ENCODE measurements around the gene CACYBP. TPM values are rescaled to one million over a fixed set of nuclear protein-coding genes. Genes with fewer than 3 reads are reported as not detected.

The CACYBP gene
- total and polyA plus RNA-seq, 2 of the 8 experiments (the other 6 are each of a cell fraction or from before 2014, with no cell fraction given): 28.3 to 247 TPM

Small RNA genes lying within 50 kb of the gene (small RNA-seq; reads per million reads assigned to genes)
- gene RF00019 (ENCODE audit: insufficient read depth) (not detected), gene RNU6-307P (ENCODE audit: insufficient read depth) (not detected)

Other genes starting within 250 kb of the CACYBP start
- gene MRPS14, start 23.5 kb downstream of the CACYBP start, total RNA-seq (2021; fragmentation: NEBNext Ultra II Directional; extraction: Animal tissue kit (Norgen Biotek cat#: 25700)): 38.7 and 40.5 TPM in 2 replicates
- gene MRPS14, start 23.5 kb downstream of the CACYBP start, polyA plus RNA-seq (2011; rRNA removed): 23.0 and 27.5 TPM in 2 replicates
- 0.30 and 0.31 TPM in 2 replicates for gene TNN, start 67.9 kb downstream of the CACYBP start, total RNA-seq (2021; fragmentation: NEBNext Ultra II Directional; extraction: Animal tissue kit (Norgen Biotek cat#: 25700))
- gene TNN, start 67.9 kb downstream of the CACYBP start, polyA plus RNA-seq (2011; rRNA removed): 0.20 and 0.21 TPM in 2 replicates
- 11.7 and 14.1 TPM in 2 replicates for gene KIAA0040, start 192.8 kb downstream of the CACYBP start, total RNA-seq (2021; fragmentation: NEBNext Ultra II Directional; extraction: Animal tissue kit (Norgen Biotek cat#: 25700))
- gene KIAA0040, start 192.8 kb downstream of the CACYBP start, polyA plus RNA-seq (2011; rRNA removed): 8.0 and 11.0 TPM in 2 replicates